IMR-90 (cell line): ENCODE data around the gene CST9L.

Source experiments
- BHLHE40 ChIP-seq: fragments of 150-350 bp; IDR thresholded peaks from 2 replicates; pipeline ENCODE4 v1.6.1; 2016; ENCODE audit warnings: mild to moderate bottlenecking, low read depth, low read length
- CEBPB ChIP-seq: IDR thresholded peaks from 2 replicates; pipeline ENCODE4 v1.6.1; 2012; ENCODE audit warnings: low read depth, low read length, improper control_type of control experiment
- CTCF ChIP-seq: conservative IDR thresholded peaks from 2 replicates; pipeline ENCODE4 v1.5.1; 2012; ENCODE audit warnings: mild to moderate bottlenecking, low read depth, low read length, improper control_type of control experiment
- MAFK ChIP-seq: IDR thresholded peaks from 2 replicates; pipeline ENCODE4 v1.6.1; 2012; ENCODE audit warnings: low read depth, low read length, improper control_type of control experiment
- POLR2A ChIP-seq: IDR thresholded peaks from 2 replicates; pipeline ENCODE4 v1.6.1; 2012; ENCODE audit warnings: mild to moderate bottlenecking, low read depth, low read length
- RAD21 ChIP-seq: IDR thresholded peaks from 2 replicates; pipeline ENCODE4 v1.6.1; 2012; ENCODE audit warnings: low read length, improper control_type of control experiment
- RCOR1 ChIP-seq: IDR thresholded peaks from 2 replicates; pipeline ENCODE4 v1.6.1; 2012; ENCODE audit warnings: mild to moderate bottlenecking, low read length, improper control_type of control experiment; ENCODE audit not compliant: insufficient replicate concordance
- SMC3 ChIP-seq: fragments of 150-350 bp; IDR thresholded peaks from 2 replicates; pipeline ENCODE4 v1.6.1; 2016; ENCODE audit warnings: low read depth, mild to moderate bottlenecking, antibody characterized with exemption, low read length, moderate library complexity

- TF ChIP-seq POLR2A (no peak), BHLHE40 (no peak), MAFK (no peak), CTCF (no peak), RAD21 (no peak), RCOR1 (no peak), CEBPB (no peak), SMC3 (no peak)
Observed at GRCh38 chr20:23546435-23547144, 21.7 kb downstream of the CST9L start.
